Fibroblast of skin of right quadriceps (primary cell): ENCODE results near the gene NDUFA1.
A peak's percentile ranks its signal among the peaks of the same experiment; 100 is the strongest.
"Not testable (repeated sequence)": the region's sequence is repeated elsewhere in the genome, so short reads cannot be mapped to it uniquely, and the experiment has no call there.

Experiments used
- DNase-seq: peaks from one replicate; pipeline ENCODE4 v3.0.0-alpha.2; 2013

NDUFA1 gene

GRCh38 chrX:119871599-119872395 is at the start of gene NDUFA1, which contains the start of gene RNF113A:
Gene NDUFA1 (plus strand): TSS chrX:119871832. CDS start chrX:119871912, 80 bp downstream.
Gene RNF113A (minus strand): TSS chrX:119871733. CDS start chrX:119871613, 120 bp downstream.
- peak; percentile 79 for DNase-seq

GRCh38 chrX:119824221-119824620 is 47.4 kb upstream of the NDUFA1 start:
- DNase-seq = not testable (repeated sequence)

DNA sequence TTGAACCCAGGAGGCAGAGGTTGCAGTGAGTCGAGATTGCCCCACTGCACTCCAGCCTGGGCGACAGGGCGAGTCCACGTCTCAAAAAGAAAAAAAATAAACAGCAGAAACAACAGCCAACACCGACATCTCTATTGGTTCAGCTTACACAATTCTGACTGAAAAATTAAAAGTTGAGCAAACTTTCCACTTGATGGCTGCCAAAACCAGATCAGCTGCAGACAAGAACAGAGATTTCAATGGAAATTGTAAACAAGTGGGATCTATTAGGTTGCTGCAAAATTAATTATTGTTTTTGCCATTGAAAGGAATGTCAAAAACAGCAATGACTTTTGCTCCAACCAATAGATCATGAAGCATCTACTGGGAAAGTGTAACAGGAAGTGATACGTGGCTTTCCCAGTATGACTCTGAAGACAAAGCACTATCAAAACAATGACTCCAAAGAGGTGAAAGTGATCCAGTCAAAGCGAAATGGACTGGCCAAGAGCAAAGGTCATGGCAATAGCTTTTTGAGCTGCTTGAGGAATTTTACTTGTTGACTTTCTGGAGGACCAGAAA is 45.2 kb upstream of the NDUFA1 start:
- DNase-seq = peak; percentile 0

GRCh38 chrX:119828446-119828845 is 43.2 kb upstream of the NDUFA1 start:
- no peak for DNase-seq

DNA sequence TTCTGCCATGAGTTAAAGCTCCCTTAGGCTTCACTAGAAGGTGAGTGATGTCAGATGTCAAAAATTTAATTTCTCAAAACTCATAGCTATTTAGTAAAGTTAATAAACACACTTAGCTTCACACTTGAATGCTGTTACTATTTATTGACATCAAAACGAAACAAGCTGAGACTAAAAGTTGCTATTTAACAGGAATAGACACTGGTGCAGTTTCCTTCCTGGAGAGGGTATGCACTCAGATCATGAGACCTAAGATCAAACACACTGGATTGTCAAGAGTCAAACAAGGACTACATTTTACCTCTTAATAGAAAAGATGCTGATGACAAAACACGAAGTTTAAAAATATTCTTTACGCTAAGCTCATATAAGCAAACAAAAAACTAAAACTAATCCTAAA is 37.7 kb upstream of the NDUFA1 start:
- DNase-seq = no peak

DNA sequence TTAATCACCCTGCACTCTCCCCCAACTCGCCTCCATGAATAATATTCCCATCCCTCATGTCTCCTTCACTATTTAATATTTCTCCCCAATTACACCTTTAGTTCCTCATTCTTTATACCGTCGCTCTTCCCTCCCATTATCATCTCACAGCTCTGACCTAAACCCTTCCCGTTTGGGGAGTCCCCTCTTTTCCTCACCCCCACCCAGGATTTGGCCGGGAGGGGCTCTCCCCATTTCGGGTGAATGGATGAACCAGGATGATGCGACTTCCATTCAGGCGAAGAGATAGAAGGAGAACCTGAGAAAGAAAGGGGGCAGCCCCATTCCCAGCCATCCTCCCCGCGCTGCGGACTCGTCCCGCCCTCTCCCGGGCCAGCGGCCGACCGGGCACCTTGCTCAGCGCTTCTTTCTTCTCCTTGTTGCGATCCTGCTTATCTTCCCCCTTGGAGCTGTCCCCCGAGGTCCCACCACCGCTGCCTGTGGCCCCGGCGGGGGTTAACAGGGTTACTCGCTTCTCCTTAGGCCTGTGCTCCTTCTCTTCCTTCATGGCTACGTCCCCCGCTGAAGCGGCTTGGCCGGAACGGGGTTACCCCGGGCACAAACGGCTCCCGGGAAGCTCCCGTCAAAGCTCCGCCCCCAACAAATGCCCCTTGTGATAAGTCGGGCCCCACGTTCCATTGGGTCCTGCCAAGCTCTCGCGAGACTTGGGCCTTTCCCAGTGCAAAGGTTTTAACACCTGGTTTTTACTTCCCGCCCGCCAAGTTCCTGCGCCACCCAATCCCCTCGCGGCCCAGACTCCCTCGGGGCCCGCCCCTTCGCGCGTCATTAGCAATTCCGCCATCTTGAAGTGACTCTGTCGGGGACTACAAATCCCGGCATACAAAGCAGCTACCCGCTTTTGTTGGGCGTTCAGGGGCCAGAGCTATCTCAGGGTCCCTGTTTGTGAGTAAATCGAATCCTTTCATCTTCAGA is 19.0 kb upstream of the NDUFA1 start, which contains the start of gene UPF3B:
UPF3B (minus strand) TSS at position 582 of the 972 bp plus-strand sequence; CDS start at position 547, 35 bp downstream.
- DNase-seq = peak; percentile 98

DNA sequence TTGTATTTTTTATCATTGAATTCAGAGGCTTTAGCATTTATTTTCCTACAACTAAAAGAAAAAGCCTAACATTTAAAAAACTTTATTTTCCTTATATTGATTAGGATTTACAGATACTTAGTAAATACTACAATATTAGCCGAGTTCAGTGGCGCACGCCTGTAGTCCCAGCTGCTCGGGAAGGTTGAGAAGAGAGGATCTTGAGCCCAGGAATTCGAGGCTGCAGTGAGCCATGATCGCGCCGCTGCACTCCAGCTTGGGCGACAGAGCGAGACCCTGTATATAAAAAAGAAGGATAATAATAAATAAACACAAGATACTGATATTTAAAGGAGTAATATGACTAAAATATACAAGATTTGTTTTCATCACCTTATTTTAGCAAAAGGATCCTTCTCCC is 18.2 kb upstream of the NDUFA1 start:
- no peak for DNase-seq

- peak; percentile 24 for DNase-seq
These were observed 953 bp upstream of the NDUFA1 start for GRCh38 chrX:119870626-119871131.

DNA sequence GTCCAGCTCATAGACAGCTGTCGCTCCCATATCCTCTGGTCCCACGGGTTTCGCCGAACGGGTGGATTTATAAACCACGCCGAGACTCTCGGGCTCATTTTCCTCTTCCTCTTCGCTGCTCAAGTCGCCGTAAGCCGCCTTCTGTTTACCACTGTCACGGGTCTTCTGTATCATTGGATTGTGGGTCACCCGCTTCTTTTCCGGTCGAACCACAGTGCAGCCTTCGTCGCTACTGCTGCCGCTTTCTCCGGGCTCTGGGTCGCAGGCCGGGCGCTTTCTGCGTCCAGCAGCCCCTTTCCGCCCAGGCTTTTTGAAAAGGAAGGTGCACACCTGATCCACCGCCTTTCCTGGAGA is 410 bp upstream of the NDUFA1 start:
- no peak for DNase-seq

GRCh38 chrX:119878740-119879139 is 7.1 kb downstream of the NDUFA1 start:
- no peak for DNase-seq

GRCh38 chrX:119880076-119880475 is 8.4 kb downstream of the NDUFA1 start:
- no peak for DNase-seq

DNA sequence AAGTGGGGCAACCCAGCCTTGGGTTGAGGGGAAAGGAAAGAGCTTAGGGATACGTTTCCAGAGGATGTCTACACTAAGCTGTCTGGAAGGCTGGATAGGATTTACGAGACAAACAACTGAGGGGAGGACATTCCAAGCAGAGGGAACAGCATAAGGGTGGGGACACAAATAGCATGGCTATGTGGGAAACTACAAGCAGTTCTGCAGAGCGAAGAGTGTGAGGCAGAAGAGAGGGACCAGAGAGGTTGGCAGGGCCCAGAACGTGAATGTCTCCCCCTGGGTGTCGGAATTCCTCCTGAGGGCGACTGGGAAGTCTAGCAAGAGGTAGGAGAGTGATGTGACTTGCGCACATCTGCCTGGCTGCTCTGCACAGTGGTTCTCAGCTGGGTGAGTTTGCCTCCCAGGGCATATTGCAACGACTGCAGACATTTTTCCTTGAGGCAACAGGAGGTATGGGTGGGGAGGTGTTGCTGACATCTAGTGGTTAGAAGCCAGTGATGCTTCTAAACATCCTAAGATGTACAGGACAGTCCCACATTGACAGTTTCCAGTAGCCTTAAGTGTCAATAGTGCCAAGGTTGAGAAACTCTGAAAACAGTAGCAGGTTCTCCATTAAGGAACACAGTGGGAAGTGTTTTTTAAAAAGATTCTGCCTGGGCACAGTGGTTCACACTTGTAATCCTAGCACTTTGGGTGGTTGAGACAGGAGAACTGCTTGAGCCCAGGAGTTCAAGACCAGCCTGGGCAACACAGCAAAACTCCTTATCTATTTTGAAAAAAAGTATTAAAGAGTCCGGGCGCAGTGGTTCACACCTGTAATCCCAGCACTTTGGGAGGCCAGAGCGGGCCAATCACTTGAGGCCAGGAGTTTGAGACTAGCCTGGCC is 9.2 kb downstream of the NDUFA1 start:
- peak; percentile 39 for DNase-seq

DNA sequence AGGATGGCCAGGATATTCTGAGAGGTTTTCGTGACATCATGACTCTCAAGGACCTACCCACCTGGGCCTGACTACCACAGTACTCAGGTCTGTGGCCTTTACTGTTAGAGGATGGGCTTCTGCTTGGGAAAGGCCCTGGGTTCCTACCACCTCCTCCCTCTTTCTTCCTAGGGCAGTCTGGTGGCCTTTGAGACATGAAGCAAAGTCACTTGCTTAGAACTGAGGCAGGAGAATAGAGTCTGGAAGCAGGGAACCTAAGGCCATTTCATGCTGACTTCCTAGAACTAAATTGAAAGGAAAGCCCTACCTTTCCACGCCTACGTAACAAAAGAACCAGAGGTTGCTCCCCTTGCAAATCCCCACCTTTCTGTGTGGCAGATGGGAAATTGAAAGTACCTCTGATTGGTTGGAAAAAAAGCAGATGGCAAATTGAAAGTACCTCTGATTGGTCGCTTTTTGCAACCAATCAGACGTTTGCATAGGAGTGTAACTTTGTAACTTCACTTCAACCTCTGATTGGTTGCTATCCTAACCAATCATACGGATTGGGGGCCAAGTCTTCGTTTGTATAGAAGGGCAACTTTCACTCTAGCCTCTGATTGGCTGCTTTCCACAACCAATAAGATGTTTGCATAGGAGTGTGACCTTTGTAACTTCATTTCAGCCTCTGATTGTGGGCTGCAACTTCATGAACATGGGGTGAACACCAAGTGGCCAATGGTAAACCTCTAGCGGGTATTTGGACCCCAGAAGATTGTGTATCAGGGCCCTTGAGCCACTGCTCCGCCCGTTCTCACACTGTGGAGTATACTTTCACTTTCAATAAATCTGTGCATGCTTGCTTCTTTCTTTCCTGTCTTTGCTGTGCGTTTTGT is 14.2 kb downstream of the NDUFA1 start:
- peak; percentile 30 for DNase-seq

GRCh38 chrX:119887721-119888425 is 16.2 kb downstream of the NDUFA1 start:
- peak; percentile 38 for DNase-seq

DNA sequence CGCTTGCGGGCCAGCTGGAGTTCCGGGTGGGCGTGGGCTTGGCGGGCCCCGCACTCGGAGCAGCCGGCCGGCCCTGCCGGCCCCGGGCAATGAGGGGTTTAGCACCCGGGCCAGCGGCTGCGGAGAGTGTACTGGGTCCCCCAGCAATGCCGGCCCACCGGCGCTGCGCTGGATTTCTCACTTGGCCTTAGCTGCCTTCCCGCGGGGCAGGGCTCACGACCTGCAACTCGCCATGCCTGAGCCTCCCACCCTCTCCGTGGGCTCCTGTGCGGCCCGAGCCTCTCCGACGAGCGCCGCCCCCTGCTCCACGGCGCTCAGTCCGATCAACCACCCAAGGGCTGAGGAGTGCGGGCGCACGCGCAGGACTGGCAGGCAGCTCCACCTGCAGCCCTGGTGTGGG is 19.0 kb downstream of the NDUFA1 start:
- not testable (repeated sequence) for DNase-seq

DNA sequence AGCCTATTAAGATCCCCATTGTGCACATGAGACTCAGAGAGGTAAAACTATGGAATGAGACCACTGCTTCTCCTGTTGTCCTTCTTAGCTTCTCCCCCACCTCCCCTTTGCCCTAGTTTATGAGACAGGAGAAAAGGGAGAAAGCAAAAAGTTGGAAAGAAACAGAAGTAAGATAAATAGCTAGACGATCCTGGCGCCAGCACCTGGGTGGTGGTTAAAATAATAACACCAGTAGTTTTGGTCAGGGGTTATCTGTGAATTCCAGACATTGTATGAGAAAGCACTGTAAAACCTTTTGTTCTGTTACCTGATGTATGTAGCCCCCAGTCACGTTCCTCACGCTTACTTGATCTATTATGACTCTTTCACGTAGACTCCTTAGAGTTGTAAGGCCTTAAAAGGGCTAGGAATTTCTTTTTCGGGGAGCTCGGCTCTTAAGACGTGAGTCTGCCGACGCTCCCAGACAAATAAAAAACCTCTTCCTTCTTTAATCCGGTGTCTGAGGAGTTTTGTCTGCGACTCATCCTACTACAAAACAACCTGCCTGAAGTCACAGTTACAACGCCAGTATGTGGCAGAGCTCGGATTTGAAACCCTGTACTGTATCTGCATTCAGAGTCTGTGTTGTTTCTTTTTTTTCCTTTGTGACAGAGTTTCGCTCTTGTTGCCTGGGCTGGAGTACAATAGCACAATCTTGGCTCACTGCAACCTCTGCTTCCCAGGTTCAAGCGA is 20.5 kb downstream of the NDUFA1 start:
- DNase-seq = not testable (repeated sequence)

DNA sequence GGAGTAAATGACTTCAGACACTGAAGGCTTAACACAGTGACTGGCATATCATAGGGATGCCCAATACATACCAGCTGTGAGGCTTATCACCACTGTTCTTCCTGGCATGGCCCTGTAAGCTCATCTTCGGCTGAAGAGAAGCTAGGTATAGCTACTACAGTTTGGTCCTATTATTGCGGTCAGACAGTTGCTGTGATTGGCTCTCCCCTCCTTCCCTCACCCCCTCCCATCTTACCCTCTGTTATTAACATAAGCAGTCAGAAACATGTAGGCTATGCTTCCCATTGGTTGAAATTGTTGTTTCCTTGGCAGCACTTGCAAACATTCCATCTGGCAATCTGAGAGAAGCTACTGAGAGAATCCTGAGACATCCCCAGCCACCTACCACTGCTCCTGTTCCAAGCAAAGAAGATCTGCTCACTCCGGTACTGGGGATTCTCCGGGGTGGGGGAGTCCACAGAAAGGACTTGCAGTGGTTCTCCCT is 24.3 kb downstream of the NDUFA1 start, which contains the start of gene AKAP14:
AKAP14 (plus strand) TSS at position 51 of the 484 bp plus-strand sequence. CDS start 7,331 bp downstream, outside the sequence.
- no peak for DNase-seq

DNA sequence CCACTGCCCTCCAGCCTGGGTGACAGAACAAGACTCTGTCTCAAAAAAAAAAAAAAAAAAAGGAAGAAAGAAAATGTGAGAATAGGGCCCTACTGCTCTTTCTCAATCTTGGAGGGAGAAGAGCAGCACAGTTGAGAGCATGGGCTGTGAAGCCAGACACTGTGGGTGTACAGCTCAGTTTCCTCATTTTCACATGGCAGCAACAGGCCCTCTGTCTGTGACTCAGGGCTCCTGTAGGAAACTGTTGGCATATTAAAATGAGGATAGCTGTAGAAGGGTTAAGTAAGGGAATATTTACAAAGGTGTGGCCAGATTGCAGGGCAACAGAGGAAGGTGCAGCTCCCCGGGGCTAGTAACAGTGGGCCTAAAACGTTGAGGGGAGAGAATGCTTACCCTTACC is 27.5 kb downstream of the NDUFA1 start:
- DNase-seq = no peak

DNA sequence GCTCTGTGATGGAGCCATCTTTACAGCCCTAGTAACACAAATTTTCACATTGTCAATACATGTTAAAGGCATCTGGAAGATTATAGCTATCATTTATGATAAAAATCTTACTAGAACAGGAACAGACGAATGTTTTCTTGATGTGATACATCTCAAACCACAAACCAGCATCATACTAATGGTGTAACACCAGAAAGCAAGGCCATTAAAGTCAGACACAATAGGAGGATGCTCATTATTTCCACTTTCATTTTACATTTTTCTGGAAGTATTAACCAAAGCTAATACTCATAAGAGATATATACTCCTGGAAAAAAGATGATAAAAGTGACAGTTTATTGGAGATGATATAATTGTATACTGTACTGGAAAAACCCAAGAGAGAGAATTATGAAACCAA is 29.3 kb downstream of the NDUFA1 start:
- DNase-seq = no peak
